ENCODE results near the gene ZNF184.

Gene ZNF184

DNA sequence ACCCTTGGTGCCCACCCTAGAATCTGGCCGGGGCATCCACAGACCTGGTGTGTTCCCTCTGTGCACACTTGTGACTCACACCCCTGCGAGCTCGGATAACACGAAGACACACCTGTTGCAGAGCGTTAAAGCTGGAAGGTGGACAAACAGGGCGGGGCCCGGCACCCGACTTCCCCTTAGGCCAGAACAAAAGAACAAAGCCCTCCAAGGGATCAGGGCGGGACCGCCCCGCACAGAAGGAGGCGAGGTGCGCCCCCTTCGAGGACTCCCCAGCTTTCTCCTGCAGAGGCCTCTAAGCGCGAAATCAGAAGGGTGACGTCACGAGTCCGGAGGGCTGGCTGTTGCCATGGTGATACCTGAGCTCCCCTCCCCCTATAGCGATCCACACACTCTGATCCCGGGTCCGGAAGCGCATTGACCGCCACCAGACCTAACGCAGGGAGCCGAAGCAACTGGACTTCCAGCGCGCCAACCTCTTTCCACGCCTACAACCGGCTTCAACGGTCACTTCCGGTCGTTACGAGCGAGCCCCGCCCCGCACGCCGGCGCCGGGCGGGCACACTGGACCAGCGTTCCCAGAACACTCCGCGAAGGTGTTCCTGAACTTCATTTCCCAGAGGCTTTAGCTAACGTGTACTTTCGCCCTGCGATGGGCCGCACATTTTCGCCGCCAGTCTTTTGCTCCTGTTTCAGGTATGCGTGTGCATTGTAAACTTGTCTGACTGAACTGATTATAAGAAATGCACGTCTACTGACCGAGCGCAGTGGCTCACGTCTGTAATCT lies at the start of gene ZNF184:
TSS of gene ZNF184 (minus strand) at position 489 of the 784 bp plus-strand sequence. CDS start 811 bp downstream, outside the sequence.
- H3K4me1 ChIP-seq: peaks cover 5% of the 10 kb centered on the region
- peaks cover 13% of the 10 kb centered on the region for H3K36me3 ChIP-seq (replicated peaks)
- in situ Hi-C loops (cut with MboI; ENCODE audit: low sequenced_read_pairs): loop anchor here (10.0 kb wide), 1 partner anchor 138 kb away; no protein-coding TSS in a partner anchor
- peak; percentile 93 to 96 for DNase-seq (ENCODE audit: low spot score in 2 of 2)
- H3K4me3 ChIP-seq: peak within 1 kb of the TSS; percentile 66
- no peaks in the 10 kb centered on the region for H3K27me3 ChIP-seq (ENCODE audit: low read depth)
- H3K9me3 ChIP-seq: no peaks in the 10 kb centered on the region

DNA sequence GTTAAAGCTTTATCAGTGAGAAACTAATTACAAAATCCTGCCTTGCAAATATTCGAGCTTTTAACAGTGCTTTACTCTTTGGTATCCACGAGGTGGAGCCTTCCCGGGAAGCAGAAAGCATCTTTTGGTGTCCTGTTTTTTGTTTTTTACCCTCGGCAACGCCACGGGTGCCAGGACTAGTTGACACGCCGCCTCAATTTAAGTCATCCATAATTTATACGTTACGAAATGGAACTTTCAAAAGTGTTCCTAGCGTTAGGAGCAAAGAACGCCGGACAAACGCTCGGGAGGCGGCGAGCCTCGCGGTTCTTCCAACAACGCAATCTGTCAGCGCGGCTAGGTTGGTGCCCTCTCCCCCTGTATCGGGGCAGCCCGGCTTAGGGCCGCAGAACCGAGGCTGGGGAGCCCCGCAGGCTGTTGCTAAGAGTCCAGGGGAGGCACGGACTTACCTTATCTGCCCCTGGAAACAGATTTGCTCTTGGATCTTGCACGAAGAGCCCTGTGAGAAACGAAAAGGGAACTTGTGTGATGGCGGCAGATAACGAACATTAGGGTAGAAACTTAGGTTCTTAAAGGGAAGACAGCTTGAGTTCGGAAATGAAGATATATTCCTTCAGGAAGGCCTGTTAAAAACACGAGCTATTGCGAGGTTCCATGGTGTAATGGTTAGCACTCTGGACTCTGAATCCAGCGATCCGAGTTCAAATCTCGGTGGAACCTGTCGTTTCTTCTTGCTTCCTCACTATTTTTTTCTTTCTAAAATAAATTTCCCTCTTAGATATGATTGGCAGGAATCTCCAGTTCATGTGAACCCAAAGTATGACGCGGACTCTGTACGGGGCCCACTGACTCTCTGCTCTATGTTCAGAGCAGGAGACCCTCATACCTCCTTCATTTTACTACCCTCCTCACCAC lies 46.2 kb upstream of the ZNF184 start:
- peak overlapping the region; percentile 64 for H3K4me3 ChIP-seq
- peak; percentile 77 to 81 for DNase-seq (ENCODE audit: low spot score in 2 of 2)
- H3K27me3 ChIP-seq (ENCODE audit: low read depth): no peaks in the 10 kb centered on the region; the same call in 1 of the 2 replicates
- peaks cover 8% of the 10 kb centered on the region for H3K4me1 ChIP-seq
- no peaks in the 10 kb centered on the region for H3K36me3 ChIP-seq (replicated peaks)
- in situ Hi-C loops (cut with MboI; ENCODE audit: low sequenced_read_pairs): loop anchor here (25.0 kb wide), 1 partner anchor 332 kb away; no protein-coding TSS in a partner anchor
- no peaks in the 10 kb centered on the region for H3K9me3 ChIP-seq

DNA sequence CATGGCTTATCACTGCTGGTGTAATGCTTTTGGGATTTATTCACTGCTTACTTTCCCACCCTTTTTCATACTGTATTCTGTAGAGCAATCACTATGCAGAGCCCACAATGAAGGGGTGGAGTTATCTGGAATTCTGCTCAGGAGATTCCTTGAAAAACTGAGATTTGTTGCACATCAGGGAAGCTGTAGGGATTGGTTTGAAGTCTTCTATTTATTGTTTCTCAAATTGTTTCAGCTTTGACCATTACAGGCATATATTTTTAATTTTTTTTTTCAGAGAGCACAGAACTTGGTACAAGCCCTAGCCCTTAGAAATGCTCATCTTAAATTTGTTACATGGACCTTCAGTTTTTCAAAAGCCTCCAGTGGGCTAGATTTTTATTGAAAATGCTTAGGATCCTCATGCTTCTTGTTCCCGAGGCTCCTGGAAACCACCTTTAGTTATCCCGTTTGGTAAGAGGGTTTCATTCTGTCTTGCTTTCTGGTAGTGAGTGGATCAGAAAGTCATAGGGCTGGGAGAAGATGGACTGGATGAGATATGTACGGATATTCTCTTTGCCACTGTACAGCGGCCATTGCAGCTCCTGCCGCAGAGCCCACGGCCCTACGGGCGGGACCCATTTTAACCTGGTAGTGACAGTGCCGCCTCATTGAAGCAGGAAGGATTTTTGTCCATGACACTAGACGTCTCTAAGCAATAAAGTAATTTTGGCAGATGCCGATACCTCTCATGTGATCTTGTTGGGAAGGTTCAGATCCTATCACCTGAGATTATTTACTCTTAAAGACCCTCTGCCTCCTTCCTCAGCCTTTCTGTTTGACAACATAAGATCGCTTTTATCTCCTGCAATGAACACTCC lies 45.3 kb upstream of the ZNF184 start:
- in situ Hi-C loops (cut with MboI; ENCODE audit: low sequenced_read_pairs): loop anchor here (25.0 kb wide), 1 partner anchor 331 kb away; no protein-coding TSS in a partner anchor
- Histone ChIP-seq H3K36me3 (replicated peaks) (no peaks in the 10 kb centered on the region), H3K4me3 (peak overlapping the region; percentile 64), H3K27me3 (ENCODE audit: low read depth) (no peaks in the 10 kb centered on the region; the same call in 1 of the 2 replicates), H3K4me1 (peaks cover 8% of the 10 kb centered on the region), H3K9me3 (no peaks in the 10 kb centered on the region)
- peak in 1 of 2 experiments; percentile 24 for DNase-seq (ENCODE audit: low spot score in 2 of 2)

DNA sequence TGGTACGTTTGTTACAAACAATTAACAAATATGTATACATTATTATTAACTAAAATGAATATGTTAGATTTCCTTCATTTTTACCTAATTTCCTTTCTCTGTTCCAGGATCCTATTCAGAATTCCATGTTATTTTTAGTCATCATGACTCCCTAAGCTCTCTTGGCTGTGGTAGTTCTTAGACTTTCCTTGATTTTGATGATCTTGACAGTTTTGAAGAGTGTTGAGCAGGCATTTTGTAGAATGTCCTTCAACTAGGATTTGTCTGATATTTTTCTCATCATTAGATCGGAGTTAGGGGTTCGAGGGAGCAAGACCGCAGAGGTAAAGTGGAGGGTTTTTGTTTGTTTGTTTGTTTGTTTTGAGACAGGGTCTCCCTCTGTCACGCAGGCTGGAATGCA lies 44.3 kb upstream of the ZNF184 start:
- H3K4me3 ChIP-seq: no peak overlapping the region
- no peaks in the 10 kb centered on the region; the same call in 1 of the 2 replicates for H3K27me3 ChIP-seq (ENCODE audit: low read depth)
- no peaks in the 10 kb centered on the region for H3K9me3 ChIP-seq
- in situ Hi-C loops (cut with MboI; ENCODE audit: low sequenced_read_pairs): loop anchor here (25.0 kb wide), 1 partner anchor 330 kb away; no protein-coding TSS in a partner anchor
- DNase-seq (ENCODE audit: low spot score in 2 of 2): no peak
- no peaks in the 10 kb centered on the region for H3K36me3 ChIP-seq (replicated peaks)
- peaks cover 8% of the 10 kb centered on the region for H3K4me1 ChIP-seq

DNA sequence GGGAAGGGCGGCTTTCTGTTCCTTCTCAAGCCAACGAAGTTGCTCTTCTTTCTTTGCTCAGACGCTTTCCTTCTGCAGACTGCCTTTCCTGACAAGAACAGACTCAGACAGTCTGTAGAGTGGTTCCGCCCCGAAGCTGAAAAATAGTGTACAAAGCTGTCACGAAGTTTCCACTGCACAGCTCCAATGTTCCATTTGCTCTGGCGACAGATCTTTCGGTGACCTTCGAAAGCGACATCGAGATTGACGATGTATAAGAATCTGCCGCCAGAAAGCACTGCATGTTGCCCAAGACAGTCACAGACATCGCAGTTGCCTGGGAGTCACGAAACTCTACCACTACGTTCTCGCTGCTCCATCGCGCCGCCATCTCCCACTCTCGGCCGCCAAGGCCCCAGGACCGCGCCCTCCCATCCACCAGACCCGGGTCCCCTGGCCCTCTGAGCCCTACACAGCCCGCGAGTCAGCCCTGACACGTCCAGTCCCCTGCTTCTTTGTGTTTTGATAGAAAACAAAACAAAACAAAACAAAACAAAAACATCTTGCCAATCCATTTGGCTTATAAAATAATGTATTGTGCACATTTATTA lies 42.1 kb upstream of the ZNF184 start:
- Histone ChIP-seq H3K9me3 (no peaks in the 10 kb centered on the region), H3K4me3 (no peak overlapping the region), H3K36me3 (replicated peaks) (no peaks in the 10 kb centered on the region), H3K4me1 (peaks cover 8% of the 10 kb centered on the region), H3K27me3 (ENCODE audit: low read depth) (no peaks in the 10 kb centered on the region; the same call in 1 of the 2 replicates)
- DNase-seq (ENCODE audit: low spot score in 2 of 2): no peak
- in situ Hi-C loops (cut with MboI; ENCODE audit: low sequenced_read_pairs): loop anchor here (25.0 kb wide), 1 partner anchor 328 kb away; no protein-coding TSS in a partner anchor

DNA sequence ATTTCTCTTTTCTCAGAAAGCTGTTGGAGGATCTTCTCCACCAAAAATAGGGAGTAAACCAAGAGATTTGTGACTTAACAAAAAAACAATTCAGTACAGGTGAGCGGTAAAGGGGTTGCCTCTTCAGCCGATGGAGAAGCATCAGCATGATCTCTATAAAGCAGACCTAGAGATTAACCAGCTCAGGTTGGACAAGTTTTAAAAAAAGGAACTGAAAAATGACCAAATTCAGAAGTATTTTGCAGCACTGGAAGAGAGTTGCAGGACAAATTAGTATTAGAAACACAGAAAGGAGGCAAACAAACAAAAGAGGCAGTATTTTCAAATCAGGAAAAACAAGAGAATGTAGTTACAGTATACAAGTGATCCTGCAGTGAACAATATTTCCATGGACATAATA lies 39.6 kb upstream of the ZNF184 start:
- in situ Hi-C loops (cut with MboI; ENCODE audit: low sequenced_read_pairs): loop anchor here (25.0 kb wide), 1 partner anchor 325 kb away; no protein-coding TSS in a partner anchor
- no peak for DNase-seq (ENCODE audit: low spot score in 2 of 2)
- H3K36me3 ChIP-seq (replicated peaks): no peaks in the 10 kb centered on the region
- H3K4me1 ChIP-seq: no peaks in the 10 kb centered on the region
- no peaks in the 10 kb centered on the region; the same call in 1 of the 2 replicates for H3K27me3 ChIP-seq (ENCODE audit: low read depth)
- H3K4me3 ChIP-seq: no peak overlapping the region
- no peaks in the 10 kb centered on the region for H3K9me3 ChIP-seq

DNA sequence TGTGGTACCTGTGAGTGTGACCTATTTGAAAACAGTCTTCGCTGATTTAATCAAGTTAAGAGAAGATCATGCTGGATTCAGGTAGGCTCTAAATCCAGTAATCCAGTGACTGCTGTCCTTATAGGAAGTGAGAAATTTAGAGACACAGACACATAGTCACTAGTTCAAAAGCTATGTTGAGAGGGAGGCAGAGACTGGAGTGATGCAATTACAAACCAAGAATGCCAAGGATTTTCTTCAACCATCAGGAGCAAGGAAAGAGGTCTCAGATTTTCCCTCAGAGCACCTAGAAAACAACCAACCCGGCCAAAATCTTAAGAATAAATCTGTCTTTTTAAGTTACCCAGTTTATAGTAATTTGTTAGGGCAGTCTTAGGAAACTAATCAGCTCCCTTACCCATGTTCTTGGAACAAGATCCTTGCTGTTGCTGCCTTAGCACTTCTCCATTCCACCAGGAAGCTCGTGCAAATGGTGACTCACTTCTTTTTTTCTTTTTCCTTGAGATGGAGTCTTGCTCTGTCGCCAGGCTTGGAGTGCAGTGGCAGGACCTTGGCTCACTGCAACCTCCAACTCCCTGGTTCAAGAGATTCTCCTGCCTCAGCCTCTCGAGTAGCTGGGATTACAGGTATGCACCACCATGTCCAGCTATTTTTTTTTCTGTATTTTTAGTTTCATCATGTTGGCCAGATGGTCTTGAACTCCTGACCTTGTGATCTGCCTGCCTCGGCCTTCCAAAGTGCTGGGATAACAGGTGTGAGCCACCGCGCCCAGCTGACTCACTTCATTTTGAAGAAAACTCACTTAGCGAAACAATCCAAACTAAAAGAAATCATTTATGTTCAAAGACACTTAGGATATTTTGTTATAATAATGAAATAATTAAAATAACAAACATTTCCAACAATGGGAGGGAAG lies 34.4 kb upstream of the ZNF184 start:
- H3K4me3 ChIP-seq: no peak overlapping the region
- in situ Hi-C loops (cut with MboI; ENCODE audit: low sequenced_read_pairs): loop anchor here (25.0 kb wide), 1 partner anchor 320 kb away; no protein-coding TSS in a partner anchor
- no peaks in the 10 kb centered on the region for H3K4me1 ChIP-seq
- no peaks in the 10 kb centered on the region for H3K36me3 ChIP-seq (replicated peaks)
- H3K9me3 ChIP-seq: 0 out of 2 replicates have a peak, but pooled peaks cover 3% of the 10 kb centered on the region
- no peak for DNase-seq (ENCODE audit: low spot score in 2 of 2)
- 0 out of 2 replicates have a peak, but pooled peaks cover 3% of the 10 kb centered on the region for H3K27me3 ChIP-seq (ENCODE audit: low read depth)

DNA sequence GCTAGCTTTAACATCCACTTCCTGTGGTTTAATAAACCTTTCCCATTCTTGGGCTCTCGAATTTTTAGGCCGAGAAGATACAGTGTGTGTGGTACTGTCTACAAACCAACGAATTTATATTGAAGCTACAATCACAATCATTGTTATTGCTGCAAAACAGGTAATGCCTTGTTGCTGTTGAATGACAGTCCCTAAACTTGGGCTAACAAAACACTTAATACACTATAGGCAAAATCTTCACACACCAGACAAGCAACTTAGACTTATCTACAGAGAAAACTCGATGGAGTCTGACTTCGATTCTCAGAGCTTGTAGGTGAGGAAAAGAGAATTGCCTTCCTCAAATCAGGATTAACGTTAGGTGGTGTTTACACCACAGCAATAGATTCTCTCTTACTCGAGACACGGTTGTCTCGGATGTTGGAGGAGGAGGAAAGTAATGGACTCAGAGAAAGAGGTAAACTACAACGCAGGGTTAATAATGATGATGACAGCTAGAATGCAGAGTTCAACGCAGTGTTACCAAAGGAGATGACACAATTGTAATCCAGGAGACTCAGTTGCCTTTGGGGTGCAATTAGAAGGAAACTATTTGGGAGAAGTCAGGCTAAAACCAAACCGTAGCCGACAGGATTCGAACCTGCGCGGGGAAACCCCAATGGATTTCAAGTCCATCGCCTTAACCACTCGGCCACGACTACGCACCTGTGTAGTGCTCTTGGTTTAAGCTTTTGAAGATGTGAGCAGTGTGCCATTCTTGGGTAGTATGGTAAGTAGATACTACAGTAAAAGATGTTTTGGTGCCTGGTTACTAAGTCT lies 32.5 kb upstream of the ZNF184 start:
- Histone ChIP-seq H3K4me3 (no peak overlapping the region), H3K9me3 (0 out of 2 replicates have a peak, but pooled peaks cover 3% of the 10 kb centered on the region), H3K36me3 (replicated peaks) (no peaks in the 10 kb centered on the region), H3K27me3 (ENCODE audit: low read depth) (peaks cover 6% of the 10 kb centered on the region; the same call in 1 of the 2 replicates), H3K4me1 (no peaks in the 10 kb centered on the region)
- in situ Hi-C loops (cut with MboI; ENCODE audit: low sequenced_read_pairs): loop anchor here (25.0 kb wide), 1 partner anchor 318 kb away; no protein-coding TSS in a partner anchor
- peak in 1 of 2 experiments; percentile 27 for DNase-seq (ENCODE audit: low spot score in 2 of 2)

DNA sequence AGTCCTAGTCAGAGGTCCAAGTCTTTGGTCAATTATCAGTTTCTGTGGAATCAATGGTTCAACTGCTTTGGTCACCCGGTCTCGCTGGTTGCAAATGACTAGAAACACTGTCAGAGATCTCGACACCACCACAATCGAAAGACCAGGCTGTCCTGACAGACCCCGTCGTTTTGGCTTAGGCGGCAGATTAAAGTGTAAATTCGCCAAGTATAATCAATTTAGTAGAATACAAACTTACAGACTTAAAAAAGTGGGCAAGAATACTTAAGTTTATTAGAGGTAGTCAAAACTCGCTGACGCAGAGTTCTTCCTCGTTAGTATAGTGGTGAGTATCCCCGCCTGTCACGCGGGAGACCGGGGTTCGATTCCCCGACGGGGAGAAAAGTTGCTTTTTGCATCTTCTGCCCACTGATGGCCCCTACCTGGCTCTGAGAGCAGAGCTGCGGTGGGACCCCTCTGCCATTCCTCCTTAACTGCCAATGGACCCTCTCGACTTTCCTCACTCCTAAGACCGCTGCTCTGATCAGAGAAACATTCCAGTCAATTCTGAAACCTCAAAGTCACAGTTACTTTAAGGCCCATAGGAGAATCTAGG lies 30.6 kb upstream of the ZNF184 start:
- Histone ChIP-seq H3K4me3 (peak overlapping the region; percentile 39), H3K4me1 (no peaks in the 10 kb centered on the region), H3K9me3 (0 out of 2 replicates have a peak, but pooled peaks cover 3% of the 10 kb centered on the region), H3K27me3 (ENCODE audit: low read depth) (peaks cover 9% of the 10 kb centered on the region; the same call in 1 of the 2 replicates), H3K36me3 (replicated peaks) (no peaks in the 10 kb centered on the region)
- in situ Hi-C loops (cut with MboI; ENCODE audit: low sequenced_read_pairs): loop anchor here (25.0 kb wide), 1 partner anchor 316 kb away; no protein-coding TSS in a partner anchor
- DNase-seq (ENCODE audit: low spot score in 2 of 2): peak; percentile 62 to 88

DNA sequence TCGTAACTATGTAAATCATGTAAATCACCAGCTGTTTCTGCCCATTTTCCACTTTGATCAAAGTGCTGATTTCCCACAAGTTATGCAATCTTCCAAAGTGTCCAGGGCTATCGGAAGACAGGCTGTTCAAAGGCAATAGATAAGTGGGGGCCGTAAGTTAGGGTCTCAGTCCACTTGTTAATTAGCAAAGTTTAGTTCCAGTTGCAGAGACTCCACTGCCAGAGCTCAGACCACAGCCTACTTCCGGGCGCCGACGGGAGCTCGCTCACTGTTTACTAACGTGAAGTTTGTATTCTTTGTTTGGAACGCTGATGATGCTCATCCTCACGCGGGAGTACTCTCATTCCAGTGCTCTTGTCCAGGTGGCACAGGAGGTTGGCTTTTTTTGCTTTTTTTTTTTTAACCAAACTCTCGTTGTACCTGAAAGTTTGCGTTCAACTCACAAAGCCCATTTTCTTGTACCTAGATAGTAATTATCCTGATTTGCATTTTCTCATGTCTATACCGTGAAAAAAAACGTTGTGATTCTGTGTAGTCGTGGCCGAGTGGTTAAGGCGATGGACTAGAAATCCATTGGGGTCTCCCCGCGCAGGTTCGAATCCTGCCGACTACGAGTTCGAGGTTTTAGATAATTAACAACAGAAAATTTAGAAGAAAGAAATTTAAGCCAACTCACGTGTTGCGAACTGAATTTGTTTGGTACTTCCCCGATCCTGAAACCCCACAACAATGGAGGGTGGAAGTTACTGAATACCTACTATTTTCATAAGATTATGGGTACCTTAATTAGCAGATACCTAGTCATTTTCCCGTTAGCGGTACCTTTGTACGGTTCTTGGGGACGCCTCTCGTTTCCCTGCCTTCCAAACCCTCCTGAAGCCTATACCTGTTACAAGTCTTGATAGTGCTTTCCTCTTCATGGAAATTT lies 29.9 kb upstream of the ZNF184 start:
- in situ Hi-C loops (cut with MboI; ENCODE audit: low sequenced_read_pairs): loop anchor here (25.0 kb wide), 1 partner anchor 315 kb away; no protein-coding TSS in a partner anchor
- peak; percentile 87 for DNase-seq (ENCODE audit: low spot score in 2 of 2)

More for the DNA sequence above, 29.9 kb upstream of the ZNF184 start:
- 0 out of 2 replicates have a peak, but pooled peaks cover 3% of the 10 kb centered on the region for H3K9me3 ChIP-seq
- peaks cover 9% of the 10 kb centered on the region; the same call in 1 of the 2 replicates for H3K27me3 ChIP-seq (ENCODE audit: low read depth)
- H3K4me3 ChIP-seq: peak overlapping the region; percentile 39
- no peaks in the 10 kb centered on the region for H3K4me1 ChIP-seq
- H3K36me3 ChIP-seq (replicated peaks): no peaks in the 10 kb centered on the region
